IPS-18c (cell line): Measurements from ENCODE around the gene NAGS.
A peak's percentile ranks its signal among the peaks of the same experiment; 100 is the strongest.
"Not testable (repeated sequence)": the region's sequence is repeated elsewhere in the genome, so short reads cannot be mapped to it uniquely, and the experiment has no call there.

Experiments
- H3K4me3 ChIP-seq: 2 replicates; pipeline ENCODE4 v1.7.0; 2013; ENCODE audit warnings: low read depth, mild to moderate bottlenecking, low read length, moderate library complexity; ENCODE audit not compliant: insufficient read depth
- H3K9me3 ChIP-seq: one replicate; pipeline ENCODE4 v1.6.1; 2013; ENCODE audit warnings: mild to moderate bottlenecking, low read length, moderate library complexity; ENCODE audit not compliant: control insufficient read depth, insufficient read depth

Gene NAGS, protein sequence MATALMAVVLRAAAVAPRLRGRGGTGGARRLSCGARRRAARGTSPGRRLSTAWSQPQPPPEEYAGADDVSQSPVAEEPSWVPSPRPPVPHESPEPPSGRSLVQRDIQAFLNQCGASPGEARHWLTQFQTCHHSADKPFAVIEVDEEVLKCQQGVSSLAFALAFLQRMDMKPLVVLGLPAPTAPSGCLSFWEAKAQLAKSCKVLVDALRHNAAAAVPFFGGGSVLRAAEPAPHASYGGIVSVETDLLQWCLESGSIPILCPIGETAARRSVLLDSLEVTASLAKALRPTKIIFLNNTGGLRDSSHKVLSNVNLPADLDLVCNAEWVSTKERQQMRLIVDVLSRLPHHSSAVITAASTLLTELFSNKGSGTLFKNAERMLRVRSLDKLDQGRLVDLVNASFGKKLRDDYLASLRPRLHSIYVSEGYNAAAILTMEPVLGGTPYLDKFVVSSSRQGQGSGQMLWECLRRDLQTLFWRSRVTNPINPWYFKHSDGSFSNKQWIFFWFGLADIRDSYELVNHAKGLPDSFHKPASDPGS

DNA sequence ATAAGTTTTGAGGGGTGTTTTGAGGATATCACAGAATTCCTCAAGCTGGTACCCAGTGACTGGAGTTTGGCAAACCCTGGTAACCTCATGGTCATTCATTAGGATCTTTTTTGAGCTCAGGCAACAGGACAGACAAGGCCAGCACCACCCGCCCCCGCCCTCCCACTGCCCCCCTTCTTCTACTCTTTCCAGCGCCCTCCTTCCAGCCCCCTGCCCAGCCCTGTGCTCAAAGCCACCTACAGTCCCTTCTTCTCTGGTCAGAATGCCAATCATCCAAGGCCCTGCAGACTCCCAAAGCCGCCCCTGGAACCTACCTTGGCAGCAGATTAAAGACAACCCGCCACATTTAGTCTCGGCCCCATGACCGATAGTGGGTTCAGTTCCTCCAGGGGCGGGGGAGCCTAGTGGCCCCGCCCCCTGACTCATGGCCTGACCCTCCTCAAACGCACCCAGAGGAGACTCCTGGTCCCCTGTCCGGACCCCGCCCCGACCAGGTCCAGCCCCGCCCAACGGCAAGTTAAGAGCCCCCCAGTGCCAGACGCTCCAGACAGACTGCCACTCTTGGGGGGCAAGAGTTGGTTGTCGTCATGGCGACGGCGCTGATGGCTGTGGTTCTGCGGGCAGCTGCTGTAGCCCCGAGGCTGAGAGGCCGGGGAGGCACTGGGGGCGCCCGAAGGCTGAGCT, at the start of gene NAGS:
NAGS (plus strand) TSS at position 546 of the 684 bp plus-strand sequence; CDS start at position 588, 42 bp downstream.
- peak within 1 kb of the TSS; percentile 49 for H3K4me3 ChIP-seq
- H3K9me3 ChIP-seq: no peaks in the 10 kb centered on the region

DNA sequence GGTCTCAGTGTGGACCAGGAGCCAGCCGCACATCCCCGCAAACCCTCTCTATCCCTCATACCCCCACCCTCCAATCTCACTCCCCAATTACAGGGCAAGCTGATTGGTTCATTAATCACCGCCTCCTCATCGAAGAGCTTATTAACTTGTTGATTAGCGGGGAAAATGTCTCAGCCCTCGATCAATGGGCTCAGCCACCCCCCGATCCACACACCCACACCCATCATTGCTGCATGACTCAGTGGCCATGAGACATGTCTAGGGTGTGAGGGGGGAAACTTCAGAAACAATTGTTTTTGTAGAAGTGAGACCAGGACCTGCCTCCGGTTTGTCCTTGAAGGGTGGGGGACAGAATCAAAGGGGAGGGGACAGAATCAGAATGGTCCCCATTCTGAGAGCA, 48.2 kb upstream of the NAGS start:
- Histone ChIP-seq H3K9me3 (no peaks in the 10 kb centered on the region), H3K4me3 (no peak overlapping the region)

DNA sequence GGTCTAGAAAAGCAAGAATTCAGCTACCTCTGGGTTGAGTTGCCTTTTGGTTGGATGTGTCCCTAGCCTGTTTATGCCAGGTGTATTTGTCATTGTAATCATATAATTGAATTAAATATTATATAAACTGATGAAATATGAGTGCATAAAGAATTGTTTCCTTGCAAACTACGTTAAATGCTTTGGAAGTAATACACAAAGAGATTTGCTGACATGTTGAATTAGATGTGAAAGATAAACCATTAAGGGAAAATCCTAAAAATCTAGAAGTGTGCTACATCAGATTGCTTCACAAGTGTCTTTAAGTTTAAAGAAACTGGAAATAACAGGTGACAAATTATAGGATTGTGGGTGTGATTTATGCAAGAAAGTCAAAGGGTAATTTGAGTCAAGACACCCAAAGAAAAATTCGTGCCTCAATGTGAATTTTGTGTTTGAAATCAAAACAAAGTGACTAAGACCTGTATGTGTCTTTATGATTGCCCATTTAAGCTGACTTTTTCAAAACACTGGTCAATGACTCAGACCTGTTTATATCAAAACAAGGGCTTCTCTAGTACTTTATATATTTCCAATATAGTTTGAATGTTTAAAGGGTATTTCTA, 45.6 kb upstream of the NAGS start:
- Histone ChIP-seq H3K9me3 (no peaks in the 10 kb centered on the region), H3K4me3 (no peak overlapping the region)

DNA sequence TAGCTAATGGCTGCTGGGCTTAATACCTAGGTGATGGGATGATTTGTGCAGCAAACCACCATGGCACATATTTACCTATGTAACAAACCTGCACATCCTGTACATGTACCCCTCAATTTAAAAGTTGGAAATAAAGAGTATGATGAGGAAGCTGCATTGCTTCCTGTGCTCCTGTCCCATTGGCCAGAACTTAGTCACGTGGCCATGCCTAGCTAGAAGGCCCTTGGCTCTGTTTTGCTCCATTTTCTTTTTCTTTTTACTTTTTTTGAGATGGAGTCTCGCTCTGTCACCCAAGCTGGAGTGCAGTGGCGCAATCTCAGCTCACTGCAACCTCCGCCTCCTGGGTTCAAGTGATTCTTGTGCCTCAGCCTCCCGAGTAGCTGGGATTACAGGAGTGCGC, 43.1 kb upstream of the NAGS start:
- H3K4me3 ChIP-seq: not testable (repeated sequence)

DNA sequence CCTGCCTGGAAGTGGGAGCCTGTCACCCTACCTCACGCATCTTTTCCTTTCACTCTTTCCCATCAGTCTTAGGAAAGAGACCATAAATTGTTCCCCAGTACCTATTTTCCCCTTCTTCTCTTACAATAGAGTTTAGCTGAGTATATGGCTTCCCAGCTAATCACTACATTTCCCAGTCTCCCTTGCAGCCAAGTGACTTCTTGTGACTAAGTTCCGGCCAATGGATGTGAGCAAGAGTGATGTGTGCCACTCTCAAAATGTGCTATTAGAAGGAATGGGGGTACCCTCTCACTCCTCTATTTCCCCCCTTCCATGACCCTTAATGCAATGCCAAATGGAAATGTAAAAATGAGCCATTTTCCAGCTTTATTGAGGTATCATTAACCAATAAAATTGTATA, 42.5 kb upstream of the NAGS start:
- no peaks in the 10 kb centered on the region for H3K9me3 ChIP-seq
- H3K4me3 ChIP-seq: no peak overlapping the region

More for the DNA sequence above, 43.1 kb upstream of the NAGS start:
- not testable (repeated sequence) for H3K9me3 ChIP-seq

DNA sequence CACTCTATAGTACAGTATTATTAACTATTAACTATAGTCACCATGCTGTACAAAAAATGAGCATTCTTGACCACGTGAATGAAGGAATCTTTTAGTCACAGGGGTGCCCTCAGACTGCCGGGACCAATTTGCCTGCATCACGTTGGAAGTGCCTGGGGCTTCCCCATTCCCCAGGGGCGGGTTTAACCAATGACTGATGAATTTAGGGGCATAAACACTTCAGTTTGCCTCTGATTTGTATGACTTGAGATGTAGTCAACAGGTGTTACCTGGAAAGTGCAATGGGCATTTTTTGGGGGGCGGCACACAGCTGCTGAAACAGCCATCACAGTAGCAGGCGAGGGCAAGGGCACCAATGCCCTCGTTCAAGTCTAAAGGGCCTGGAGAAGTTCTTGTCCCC, 41.9 kb upstream of the NAGS start:
- H3K9me3 ChIP-seq: no peaks in the 10 kb centered on the region

DNA sequence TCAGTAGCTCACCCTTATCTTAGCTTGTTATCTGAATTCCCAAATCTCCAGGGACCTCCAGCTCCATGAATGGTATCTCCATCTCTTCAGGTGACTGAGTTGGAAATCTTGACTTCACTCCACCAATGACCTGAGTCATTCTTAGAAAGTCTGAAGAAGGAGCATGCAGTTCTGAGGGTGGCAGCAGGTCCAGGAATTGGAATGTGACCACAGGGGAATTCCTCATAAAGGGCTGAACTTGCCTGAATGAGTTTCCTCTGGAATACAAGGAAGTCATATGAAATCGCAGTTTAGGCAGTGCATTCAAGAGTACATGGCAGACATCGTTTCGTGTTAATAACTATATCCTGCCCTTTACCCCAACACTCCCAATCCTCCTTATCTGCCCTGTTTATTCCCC, 38.1 kb upstream of the NAGS start:
- Histone ChIP-seq H3K4me3 (no peak overlapping the region), H3K9me3 (no peaks in the 10 kb centered on the region)

More for the DNA sequence above, 41.9 kb upstream of the NAGS start:
- no peak overlapping the region for H3K4me3 ChIP-seq

DNA sequence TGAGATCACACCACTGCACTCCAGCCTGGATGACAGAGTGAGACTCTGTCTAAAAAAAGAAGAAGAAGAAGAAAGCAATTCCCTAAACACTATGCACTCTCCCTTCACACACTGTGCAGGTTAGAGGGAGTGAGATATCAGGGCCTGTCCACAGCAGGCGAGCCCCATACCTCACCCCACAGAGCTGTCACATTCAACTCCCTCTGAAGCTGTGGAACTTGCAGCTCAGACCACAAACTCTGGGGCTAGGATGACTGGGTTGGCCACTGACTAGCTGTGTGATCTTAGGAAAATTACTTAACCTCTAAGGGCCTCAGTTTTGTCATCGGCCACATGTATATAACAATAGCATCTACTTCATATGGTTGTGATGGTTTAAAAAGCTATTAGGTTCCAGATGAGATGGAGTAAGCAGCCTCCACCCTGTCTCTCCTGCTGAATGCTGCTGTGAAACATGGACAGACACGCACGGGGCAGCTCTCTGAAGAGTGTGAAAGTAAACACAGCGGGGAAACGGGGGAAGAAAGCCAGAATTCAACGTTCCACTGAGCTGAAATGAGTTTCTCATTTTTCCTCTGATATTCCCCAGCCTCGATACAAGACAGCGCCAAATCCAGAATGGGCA, 37.1 kb upstream of the NAGS start:
- H3K4me3 ChIP-seq: no peak overlapping the region
- no peaks in the 10 kb centered on the region for H3K9me3 ChIP-seq

DNA sequence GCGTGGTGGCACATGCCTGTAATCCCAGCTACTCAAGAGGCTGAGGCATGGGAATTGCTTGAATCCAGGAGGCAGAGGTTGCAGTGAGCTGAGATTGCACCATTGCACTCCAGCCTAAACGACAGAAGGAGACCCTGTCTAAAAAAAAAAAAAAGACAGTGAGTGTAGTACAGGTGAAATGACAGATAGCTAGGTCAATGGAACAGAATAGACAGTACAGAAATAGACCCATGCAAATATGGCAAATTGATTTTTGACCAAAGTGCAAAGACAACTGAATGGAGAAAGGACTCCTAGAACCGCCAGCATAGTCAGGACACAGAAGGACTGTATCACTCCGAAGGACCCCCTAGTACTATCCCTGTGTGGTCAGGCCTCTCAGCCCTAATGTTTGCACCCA, 34.1 kb upstream of the NAGS start:
- Histone ChIP-seq H3K9me3 (no peaks in the 10 kb centered on the region), H3K4me3 (no peak overlapping the region)

DNA sequence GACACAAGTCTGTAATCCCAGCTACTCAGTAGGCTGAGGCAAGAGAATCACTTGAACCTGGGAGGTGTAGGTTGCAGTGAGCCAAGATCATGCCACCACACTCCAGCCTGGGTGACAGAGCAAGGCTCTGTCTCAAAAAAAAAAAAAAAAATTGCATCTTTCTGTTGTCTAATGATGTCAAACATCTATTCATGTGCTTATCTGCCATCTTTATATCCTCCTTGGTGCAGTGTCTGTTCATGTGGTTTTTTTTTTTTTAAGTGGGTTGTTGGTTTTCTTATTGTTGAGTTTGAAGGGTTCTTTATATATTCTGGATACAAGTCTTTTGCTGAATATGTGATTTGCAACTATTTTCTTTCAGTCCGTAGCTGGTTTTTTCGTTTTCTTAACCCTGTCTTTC, 33.0 kb upstream of the NAGS start:
- H3K9me3 ChIP-seq, H3K4me3 ChIP-seq: not testable (repeated sequence)

DNA sequence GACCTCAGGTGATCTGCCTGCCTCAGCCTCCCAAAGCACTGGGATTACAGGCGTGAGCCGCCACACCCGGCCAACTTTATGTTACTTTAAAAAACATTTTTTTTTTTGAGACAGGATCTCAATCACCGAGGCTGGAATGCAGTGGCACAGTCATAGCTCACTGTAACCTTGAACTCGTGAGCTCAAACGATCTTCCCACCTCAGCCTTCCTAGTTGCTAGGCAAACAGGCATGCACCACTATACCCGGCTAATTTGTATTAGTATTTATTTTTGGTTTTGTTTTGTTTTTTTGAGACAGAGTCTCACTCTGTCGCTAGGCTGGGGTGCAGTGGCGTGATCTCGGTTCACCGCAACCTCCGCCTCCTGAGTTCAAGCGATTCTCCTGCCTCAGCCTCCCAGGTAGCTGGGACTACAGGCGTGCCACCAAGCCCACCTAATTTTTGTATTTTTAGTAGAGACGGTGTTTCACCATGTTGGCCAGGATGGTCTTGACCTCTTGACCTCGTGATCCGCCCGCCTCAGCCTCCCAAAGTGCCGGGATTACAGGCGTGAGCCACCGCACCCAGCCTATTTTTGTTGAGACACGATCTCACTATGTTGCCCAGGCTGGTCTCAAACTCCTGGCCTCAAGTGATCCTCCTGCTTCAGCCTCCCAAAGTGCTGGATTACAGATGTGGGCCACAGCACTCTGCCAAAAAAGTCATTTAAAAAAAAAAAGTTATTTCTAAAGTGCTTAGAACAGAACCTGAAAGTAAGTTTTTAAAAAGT, 31.8 kb upstream of the NAGS start:
- H3K9me3 ChIP-seq, H3K4me3 ChIP-seq: not testable (repeated sequence)

DNA sequence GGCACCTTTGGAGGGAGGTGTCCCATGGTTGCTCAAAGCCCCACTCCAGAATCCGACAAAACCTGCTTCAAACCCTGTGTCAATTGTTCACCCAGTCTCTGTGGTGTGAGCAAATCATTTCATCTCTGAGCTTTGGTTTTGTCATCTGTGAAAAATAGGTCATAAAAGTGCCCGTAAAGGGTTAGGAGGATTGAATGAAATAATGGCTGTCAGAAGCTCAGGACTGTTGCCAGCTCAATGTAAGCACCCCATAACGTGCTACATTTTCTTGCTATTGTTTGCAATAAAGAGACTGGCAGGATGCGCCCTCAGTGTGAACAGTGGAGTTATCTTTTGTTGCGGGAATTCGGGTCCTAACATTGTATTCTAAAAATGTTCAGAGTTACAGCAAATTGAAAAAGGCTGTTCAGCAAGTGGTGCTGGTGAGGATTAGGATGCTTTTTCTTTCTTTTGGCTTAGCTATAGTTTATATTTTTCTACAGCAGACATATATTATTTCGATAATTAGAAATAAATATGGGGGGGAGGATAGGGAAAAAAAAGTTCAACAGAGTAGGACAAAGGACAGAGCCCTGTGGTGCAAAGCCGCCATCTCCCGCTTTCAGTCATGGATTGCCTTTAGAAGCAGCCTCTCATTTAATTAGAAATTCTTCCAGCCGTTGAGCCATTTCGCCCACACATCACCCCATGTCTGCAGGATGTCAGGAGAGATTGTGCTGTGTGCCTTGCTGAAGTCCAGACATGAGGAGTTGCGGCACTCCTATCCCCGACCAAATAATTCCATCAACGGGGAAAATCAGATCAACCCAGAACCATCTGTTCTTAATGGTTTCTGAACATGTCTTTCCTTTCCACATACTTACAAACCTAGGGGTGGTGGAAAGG, 29.8 kb upstream of the NAGS start:
- Histone ChIP-seq H3K4me3 (no peak overlapping the region), H3K9me3 (no peaks in the 10 kb centered on the region)

DNA sequence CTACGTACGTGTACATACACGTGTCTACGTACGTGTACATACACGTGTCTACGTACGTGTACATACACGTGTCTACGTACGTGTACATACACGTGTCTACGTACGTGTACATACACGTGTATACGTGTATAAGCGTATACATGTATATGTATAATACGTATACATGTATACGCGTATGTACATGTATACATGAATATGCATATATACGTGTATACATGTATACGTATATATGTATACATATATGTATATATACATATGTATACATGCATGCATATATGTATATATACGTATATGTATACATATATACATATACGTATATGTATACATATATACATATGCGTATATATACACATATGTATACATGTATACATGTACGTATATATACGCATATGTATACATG, 28.5 kb upstream of the NAGS start:
- no peak overlapping the region for H3K4me3 ChIP-seq
- H3K9me3 ChIP-seq: no peaks in the 10 kb centered on the region

DNA sequence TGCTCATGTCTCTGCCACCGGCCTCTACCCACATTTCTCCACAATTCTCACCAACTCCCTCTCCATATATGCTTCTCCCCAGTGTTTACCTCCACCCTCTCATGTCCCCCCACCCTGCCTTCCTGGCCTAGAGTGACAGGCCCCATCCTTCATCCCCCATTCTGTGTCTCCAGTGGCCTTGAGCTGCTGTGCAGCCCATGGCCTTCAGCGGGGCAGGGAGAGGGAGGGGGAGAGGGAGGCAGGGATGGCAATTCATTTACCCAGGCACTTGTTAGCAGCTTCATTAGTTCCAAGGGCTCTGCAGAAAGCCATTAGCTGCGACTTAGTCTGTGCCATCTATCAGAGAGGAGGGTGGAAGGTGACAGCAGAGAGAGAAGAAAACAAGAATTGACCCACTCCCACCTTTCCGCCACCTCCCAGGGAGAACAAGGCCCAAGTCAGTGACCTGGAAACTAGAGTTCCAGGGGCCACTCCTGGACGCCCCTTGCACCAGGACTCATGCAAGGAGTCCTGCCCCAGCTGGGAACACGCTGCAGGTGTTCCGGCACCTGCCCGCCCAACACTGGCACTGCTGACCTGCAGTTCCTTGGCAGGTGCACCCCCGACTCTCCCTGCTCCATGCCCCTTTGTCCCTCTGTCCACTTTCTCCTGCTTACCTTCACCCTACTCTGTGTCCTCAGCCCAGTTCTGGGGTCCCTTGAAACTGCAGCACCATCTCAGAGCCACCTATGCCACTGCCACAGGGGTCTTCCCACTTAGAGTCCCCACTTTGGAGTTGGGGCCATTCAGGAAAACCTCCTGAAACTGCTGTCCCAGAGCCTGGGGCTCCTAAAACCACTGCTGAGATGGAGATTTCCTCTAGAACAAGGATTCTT, 27.2 kb upstream of the NAGS start:
- Histone ChIP-seq H3K9me3 (no peaks in the 10 kb centered on the region), H3K4me3 (no peak overlapping the region)

DNA sequence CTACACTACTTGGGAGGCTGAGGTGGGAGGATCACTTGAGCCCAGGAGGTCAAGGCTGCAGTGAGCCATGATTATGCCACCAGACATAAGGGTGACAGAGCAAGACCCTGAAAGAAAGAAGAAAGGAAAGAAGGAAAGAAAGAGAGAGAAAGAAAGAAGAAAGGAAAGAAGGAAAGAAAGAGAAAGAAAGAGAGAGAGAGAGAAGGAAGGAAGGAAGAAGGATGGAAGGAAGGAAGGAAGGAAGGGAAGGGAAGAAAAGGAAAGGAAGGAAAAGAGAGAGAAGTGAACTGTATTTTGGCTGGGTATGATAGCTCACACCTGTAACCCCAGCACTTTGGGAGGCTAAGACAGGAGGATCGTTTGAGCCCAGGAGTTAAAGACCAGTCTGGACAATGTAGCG, 26.3 kb upstream of the NAGS start:
- H3K9me3 ChIP-seq: no peaks in the 10 kb centered on the region
- H3K4me3 ChIP-seq: no peak overlapping the region
